GM21529 (cell line): ENCODE measurements around the gene TCF3.
"Not testable (repeated sequence)": the region's sequence is repeated elsewhere in the genome, so short reads cannot be mapped to it uniquely, and the experiment has no call there.

Experiments used
- ATAC-seq: cut with Tn5 transposase; IDR thresholded peaks from one replicate; pipeline ENCODE4 v1.9.1; 2021; ENCODE audit not compliant: unreplicated experiment

TCF3 gene

GRCh38 chr19:1672769-1673644 lies 20.6 kb upstream of the TCF3 start:
- no peak for ATAC-seq

GRCh38 chr19:1672038-1672768 lies 19.8 kb upstream of the TCF3 start:
- ATAC-seq: no peak

GRCh38 chr19:1671716-1672037 lies 19.3 kb upstream of the TCF3 start:
- ATAC-seq: no peak

GRCh38 chr19:1670747-1671146 lies 18.3 kb upstream of the TCF3 start:
- ATAC-seq: not testable (repeated sequence)

GRCh38 chr19:1668486-1669270 lies 16.3 kb upstream of the TCF3 start:
- no peak for ATAC-seq

GRCh38 chr19:1668048-1668485 lies 15.7 kb upstream of the TCF3 start:
- no peak for ATAC-seq

- ATAC-seq: no peak
These were observed 13.2 kb upstream of the TCF3 start for GRCh38 chr19:1665565-1666047.

- no peak for ATAC-seq
These were observed 11.4 kb upstream of the TCF3 start for GRCh38 chr19:1663852-1664251.

GRCh38 chr19:1663227-1663626 lies 10.8 kb upstream of the TCF3 start:
- ATAC-seq: not testable (repeated sequence)

GRCh38 chr19:1661995-1662394 lies 9.6 kb upstream of the TCF3 start:
- ATAC-seq: no peak

- no peak for ATAC-seq
These were observed 6.6 kb upstream of the TCF3 start for GRCh38 chr19:1659084-1659427.

- ATAC-seq: no peak
These were observed 6.0 kb upstream of the TCF3 start for GRCh38 chr19:1658150-1659083.

- no peak for ATAC-seq
These were observed 5.3 kb upstream of the TCF3 start for GRCh38 chr19:1657746-1658145.

GRCh38 chr19:1656988-1657536 lies 4.6 kb upstream of the TCF3 start:
- ATAC-seq: no peak

GRCh38 chr19:1655987-1656608 lies 3.7 kb upstream of the TCF3 start:
- no peak for ATAC-seq

- no peak for ATAC-seq
These were observed 2.9 kb upstream of the TCF3 start for GRCh38 chr19:1655131-1655981.

GRCh38 chr19:1654178-1654792 lies 1.9 kb upstream of the TCF3 start:
- ATAC-seq: no peak

- ATAC-seq: no peak
These were observed 849 bp upstream of the TCF3 start for GRCh38 chr19:1653300-1653628.
